HL-60 (cell line): Measurements from ENCODE around the gene USP35.
"Not testable (repeated sequence)": the region's sequence is repeated elsewhere in the genome, so short reads cannot be mapped to it uniquely, and the experiment has no call there.

Experiments
- DNase-seq, 2 experiments: peaks; one replicate each; pipeline ENCODE4 v3.0.0-alpha.2; 2010 to 2020; ENCODE audit warnings: low read depth in 1 of 2, low spot score in 1 of 2
- H3K27ac ChIP-seq: fragments of 250-450 bp; sonication (Bioruptor Pico); replicated peaks from 2 replicates; pipeline ENCODE4 v1.5.1; 2020; ENCODE audit warnings: mild to moderate bottlenecking, moderate library complexity
- H3K27me3 ChIP-seq: fragments of 250-450 bp; sonication (Bioruptor Pico); 2 replicates; pipeline ENCODE4 v1.5.1; 2021; ENCODE audit warnings: mild to moderate bottlenecking, moderate library complexity; ENCODE audit not compliant: insufficient read depth, poor library complexity, severe bottlenecking
- H3K4me3 ChIP-seq: replicated peaks from 2 replicates; pipeline ENCODE4 v1.5.1; 2011; ENCODE audit warnings: mild to moderate bottlenecking, control low read depth, low read length; ENCODE audit not compliant: insufficient read depth
- GABPA ChIP-seq: IDR thresholded peaks from 2 replicates; pipeline ENCODE4 v1.6.1; 2012; ENCODE audit warnings: low read depth
- POLR2AphosphoS5 ChIP-seq: IDR thresholded peaks from 2 replicates; pipeline ENCODE4 v1.6.1; 2012; ENCODE audit warnings: low read depth
- SPI1 ChIP-seq: IDR thresholded peaks from 2 replicates; pipeline ENCODE4 v1.6.1; 2012; ENCODE audit warnings: low read depth, mild to moderate bottlenecking, borderline replicate concordance
- TF ChIP-seq, protein P1 (sequence below): IDR thresholded peaks from 2 replicates; pipeline ENCODE4 v1.6.1; 2012; ENCODE audit warnings: low read depth; ENCODE audit not compliant: insufficient replicate concordance
- TF ChIP-seq, protein P2 (sequence below): IDR thresholded peaks from one replicate; pipeline ENCODE4 v1.5.1; 2011; ENCODE audit warnings: low read length, control low read depth, inconsistent platforms; ENCODE audit not compliant: insufficient read depth

Gene USP35

DNA sequence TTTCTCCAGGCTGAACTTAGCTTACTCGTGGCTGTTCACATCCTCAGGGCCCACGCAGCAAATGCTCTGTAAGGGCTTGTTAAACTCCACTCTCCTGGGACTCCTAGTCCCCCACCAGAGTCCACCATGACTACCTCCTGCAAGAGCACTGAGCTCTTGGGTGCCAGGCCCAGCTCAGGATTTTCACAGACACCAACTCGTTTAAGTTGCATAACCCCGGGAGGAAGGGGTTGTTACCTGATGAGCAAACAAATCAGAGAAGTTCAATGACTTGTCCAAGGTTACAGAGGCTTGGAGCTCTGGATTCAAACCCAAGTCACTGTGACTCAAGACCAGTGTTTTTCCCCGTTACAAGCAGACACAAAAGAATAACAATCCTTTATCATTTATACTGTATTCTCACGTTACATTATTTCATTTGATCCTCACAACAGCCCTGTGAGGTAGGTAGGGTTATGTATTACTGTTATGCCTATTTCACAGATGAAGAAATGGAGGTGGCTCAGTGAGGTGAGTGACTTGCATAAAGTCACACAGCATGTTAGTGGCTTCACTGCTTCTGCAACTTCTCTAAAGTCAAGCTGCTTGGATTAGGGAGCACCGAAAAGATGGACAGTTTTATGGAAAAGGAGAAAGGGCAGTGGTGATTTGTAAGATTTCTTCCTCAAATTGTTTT is 17.7 kb upstream of the USP35 start:
- H3K27me3 ChIP-seq: no peaks in the 10 kb centered on the region
- H3K27ac ChIP-seq: no peak overlapping the region
- H3K4me3 ChIP-seq: no peak overlapping the region
- no peak for DNase-seq
- TF ChIP-seq SPI1 (no peak), GABPA (no peak), POLR2AphosphoS5 (no peak)
- TF ChIP-seq, protein P1, sequence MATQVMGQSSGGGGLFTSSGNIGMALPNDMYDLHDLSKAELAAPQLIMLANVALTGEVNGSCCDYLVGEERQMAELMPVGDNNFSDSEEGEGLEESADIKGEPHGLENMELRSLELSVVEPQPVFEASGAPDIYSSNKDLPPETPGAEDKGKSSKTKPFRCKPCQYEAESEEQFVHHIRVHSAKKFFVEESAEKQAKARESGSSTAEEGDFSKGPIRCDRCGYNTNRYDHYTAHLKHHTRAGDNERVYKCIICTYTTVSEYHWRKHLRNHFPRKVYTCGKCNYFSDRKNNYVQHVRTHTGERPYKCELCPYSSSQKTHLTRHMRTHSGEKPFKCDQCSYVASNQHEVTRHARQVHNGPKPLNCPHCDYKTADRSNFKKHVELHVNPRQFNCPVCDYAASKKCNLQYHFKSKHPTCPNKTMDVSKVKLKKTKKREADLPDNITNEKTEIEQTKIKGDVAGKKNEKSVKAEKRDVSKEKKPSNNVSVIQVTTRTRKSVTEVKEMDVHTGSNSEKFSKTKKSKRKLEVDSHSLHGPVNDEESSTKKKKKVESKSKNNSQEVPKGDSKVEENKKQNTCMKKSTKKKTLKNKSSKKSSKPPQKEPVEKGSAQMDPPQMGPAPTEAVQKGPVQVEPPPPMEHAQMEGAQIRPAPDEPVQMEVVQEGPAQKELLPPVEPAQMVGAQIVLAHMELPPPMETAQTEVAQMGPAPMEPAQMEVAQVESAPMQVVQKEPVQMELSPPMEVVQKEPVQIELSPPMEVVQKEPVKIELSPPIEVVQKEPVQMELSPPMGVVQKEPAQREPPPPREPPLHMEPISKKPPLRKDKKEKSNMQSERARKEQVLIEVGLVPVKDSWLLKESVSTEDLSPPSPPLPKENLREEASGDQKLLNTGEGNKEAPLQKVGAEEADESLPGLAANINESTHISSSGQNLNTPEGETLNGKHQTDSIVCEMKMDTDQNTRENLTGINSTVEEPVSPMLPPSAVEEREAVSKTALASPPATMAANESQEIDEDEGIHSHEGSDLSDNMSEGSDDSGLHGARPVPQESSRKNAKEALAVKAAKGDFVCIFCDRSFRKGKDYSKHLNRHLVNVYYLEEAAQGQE: no peak
- TF ChIP-seq, protein P2, sequence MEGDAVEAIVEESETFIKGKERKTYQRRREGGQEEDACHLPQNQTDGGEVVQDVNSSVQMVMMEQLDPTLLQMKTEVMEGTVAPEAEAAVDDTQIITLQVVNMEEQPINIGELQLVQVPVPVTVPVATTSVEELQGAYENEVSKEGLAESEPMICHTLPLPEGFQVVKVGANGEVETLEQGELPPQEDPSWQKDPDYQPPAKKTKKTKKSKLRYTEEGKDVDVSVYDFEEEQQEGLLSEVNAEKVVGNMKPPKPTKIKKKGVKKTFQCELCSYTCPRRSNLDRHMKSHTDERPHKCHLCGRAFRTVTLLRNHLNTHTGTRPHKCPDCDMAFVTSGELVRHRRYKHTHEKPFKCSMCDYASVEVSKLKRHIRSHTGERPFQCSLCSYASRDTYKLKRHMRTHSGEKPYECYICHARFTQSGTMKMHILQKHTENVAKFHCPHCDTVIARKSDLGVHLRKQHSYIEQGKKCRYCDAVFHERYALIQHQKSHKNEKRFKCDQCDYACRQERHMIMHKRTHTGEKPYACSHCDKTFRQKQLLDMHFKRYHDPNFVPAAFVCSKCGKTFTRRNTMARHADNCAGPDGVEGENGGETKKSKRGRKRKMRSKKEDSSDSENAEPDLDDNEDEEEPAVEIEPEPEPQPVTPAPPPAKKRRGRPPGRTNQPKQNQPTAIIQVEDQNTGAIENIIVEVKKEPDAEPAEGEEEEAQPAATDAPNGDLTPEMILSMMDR: no peak

DNA sequence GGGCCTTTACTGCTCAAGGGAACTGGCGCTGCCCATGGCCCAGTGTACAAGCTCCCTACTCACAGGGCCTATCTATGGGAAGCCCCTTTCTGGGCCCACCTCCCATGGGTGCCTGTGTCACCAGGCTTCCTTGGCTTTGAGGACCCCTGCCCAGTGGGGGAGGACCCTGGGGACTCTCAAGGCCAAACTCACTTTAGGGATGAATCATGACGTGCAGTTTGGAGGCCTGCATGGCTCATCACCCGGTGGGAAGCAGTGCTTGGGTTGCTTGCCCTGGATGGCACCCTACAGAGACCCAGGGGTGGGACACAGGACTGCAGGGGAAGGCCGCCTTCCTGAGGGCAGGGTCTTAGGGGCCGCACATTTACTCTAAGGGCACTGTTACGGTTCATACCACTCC is 16.8 kb upstream of the USP35 start:
- Histone ChIP-seq H3K4me3 (no peak overlapping the region), H3K27ac (no peak overlapping the region), H3K27me3 (no peaks in the 10 kb centered on the region)
- DNase-seq: no peak
- no peak for TF ChIP-seq SPI1
- TF ChIP-seq GABPA: no peak

DNA sequence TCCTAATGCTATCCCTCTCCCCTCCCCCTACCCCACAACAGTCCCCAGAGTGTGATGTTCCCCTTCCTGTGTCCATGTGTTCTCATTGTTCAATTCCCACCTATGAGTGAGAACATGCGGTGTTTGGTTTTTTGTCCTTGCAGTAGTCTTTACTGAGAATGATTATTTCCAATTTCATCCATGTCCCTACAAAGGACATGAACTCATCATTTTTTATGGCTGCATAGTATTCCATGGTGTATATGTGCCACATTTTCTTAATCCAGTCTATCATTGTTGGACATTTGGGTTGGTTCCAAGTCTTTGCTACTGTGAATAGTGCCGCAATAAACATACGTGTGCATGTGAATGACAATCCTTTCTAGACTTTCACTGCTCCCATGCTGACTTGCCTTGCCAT is 12.9 kb upstream of the USP35 start:
- not testable (repeated sequence) for H3K27ac ChIP-seq, DNase-seq, H3K27me3 ChIP-seq, H3K4me3 ChIP-seq

DNA sequence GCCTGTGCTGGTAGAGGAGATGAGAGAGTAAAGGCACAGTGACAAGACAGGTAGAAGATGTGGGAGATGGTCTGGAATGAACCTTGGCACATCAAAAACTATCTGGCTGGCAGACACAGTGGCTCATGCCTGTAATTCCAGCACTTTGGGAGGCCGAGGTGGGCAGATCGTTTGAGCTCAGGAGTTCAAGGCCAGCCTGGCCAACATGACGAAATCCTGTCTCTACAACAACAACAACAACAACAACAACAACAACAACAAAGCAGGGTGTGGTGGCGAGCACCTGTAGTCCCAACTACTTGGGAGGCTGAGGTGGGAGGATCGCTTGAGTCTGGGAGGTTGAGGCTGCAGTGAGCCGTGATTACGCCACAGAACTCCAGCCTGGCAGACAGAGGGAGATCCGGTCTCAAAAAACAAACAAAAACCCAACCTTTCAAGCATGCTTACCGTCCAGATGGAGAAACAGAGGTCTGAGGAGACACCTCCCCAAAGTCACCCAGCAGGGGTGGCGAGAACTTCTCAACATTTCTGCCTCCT is 12.0 kb upstream of the USP35 start:
- H3K4me3 ChIP-seq: no peak overlapping the region
- H3K27ac ChIP-seq: no peak overlapping the region
- no peak for DNase-seq
- no peaks in the 10 kb centered on the region for H3K27me3 ChIP-seq
- no peak for TF ChIP-seq POLR2AphosphoS5
- TF ChIP-seq GABPA: no peak
- TF ChIP-seq SPI1: no peak
- TF ChIP-seq, protein P1: no peak
- TF ChIP-seq, protein P2: no peak

DNA sequence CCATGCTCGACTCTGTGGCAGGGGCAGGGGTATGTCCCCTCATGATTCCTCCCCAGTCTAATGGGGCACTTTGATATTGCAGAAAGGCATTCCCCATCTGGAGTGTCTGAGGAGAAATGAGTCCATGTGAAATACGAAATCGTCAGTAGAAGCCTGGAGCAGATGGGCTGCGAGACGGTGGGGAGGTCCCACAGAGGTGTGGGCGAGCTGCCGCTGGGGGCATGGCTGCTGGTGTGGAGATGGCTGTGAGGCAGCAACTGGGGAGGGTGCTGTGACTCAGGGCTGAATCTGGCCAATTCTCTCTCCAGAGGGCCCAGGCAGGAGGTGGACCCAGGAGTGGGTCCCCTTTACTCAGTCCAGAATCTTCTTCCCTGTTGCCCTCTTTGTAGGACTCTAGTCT is 11.5 kb upstream of the USP35 start:
- Histone ChIP-seq H3K4me3 (no peak overlapping the region), H3K27ac (no peak overlapping the region), H3K27me3 (no peaks in the 10 kb centered on the region)
- no peak for DNase-seq
- TF ChIP-seq GABPA (no peak), SPI1 (no peak), POLR2AphosphoS5 (no peak)
- TF ChIP-seq, protein P1: no peak
- TF ChIP-seq, protein P2: no peak
